HG02970 (cell line): ENCODE results near the gene MS4A12.
"Not testable (repeated sequence)": the region's sequence is repeated elsewhere in the genome, so short reads cannot be mapped to it uniquely, and the experiment has no call there.

Experiments used
- ATAC-seq: cut with Tn5 transposase; IDR thresholded peaks from one replicate; pipeline ENCODE4 v1.9.1; 2021; ENCODE audit warnings: mild to moderate bottlenecking, moderate library complexity, moderate number of reproducible peaks; ENCODE audit not compliant: unreplicated experiment, low FRiP score

The MS4A12 gene, protein sequence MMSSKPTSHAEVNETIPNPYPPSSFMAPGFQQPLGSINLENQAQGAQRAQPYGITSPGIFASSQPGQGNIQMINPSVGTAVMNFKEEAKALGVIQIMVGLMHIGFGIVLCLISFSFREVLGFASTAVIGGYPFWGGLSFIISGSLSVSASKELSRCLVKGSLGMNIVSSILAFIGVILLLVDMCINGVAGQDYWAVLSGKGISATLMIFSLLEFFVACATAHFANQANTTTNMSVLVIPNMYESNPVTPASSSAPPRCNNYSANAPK

GRCh38 chr11:60492488-60493009, at the start of gene MS4A12:
MS4A12 (plus strand) TSS chr11:60492778; CDS start chr11:60497319, 4,541 bp downstream.
- no peak for ATAC-seq

DNA sequence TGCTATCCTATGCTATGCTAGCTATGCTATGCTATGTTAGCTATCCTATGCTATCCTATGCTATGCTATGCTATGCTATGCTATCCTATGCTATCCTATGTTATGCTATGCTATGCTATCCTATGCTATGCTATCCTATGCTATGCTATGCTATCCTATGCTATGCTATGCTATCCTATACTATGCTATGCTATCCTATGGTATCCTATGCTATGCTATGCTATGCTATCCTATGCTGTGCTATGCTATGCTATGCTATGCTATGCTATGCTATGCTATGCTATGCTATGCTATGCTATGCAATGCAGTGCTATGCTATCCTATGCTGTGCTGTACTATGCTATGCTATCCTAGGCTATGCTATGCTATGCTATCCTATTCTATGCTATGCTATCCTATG, 45.5 kb upstream of the MS4A12 start:
- ATAC-seq = no peak

DNA sequence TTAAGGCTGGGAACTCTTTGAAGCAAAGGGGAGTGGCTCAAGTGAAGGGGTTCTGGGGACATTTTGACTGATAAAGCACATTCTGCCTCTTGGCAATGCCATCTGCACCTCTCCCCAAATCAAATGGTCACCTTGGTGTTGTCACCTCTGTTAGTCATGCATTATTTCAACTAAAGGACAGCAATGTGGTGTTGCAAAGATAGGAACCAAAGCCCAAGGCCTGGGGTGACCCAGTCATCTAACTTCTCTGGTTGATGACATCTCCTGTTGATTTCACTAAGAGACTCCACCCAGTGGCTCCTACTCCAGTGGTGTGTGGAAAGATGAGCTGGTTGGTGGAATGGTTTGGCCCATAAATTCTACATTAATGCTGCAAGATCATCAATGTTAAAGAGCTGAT, 44.7 kb upstream of the MS4A12 start:
- ATAC-seq = no peak

- ATAC-seq = not testable (repeated sequence)
Measured at GRCh38 chr11:60451185-60451584, 41.4 kb upstream of the MS4A12 start.

GRCh38 chr11:60454212-60454611, 38.4 kb upstream of the MS4A12 start:
- ATAC-seq = no peak

DNA sequence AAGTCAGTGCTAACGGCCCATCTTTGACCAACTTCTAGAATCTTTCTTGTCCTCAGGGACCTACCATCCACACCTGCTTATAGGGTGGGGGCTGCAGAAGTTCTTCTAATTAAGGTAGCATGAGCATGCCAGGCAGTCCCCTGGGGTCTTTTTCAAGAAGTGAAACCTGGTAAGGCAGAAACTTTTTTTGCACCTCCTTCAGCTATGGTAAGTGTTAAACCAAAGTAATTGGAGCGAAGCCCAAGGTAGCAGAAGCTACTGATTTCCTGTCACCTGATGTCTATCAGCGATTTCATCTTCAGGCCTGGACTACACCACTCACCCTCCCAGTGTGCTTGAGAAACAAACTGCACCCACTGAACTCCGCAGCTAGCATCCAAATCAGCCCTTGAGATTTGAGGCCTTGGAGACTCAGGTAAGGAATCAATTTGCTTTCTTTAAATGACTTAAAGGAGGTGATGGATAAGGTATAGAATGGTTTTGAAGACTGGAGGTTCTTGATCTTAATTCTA, 37.0 kb upstream of the MS4A12 start, which contains the start of gene MS4A1:
TSS of gene MS4A1 (plus strand) at position 317 of the 512 bp plus-strand sequence. CDS start 6,528 bp downstream, outside the sequence.
- peak; percentile 88 for ATAC-seq

GRCh38 chr11:60457576-60457975, 35.0 kb upstream of the MS4A12 start:
- peak; percentile 36 for ATAC-seq

DNA sequence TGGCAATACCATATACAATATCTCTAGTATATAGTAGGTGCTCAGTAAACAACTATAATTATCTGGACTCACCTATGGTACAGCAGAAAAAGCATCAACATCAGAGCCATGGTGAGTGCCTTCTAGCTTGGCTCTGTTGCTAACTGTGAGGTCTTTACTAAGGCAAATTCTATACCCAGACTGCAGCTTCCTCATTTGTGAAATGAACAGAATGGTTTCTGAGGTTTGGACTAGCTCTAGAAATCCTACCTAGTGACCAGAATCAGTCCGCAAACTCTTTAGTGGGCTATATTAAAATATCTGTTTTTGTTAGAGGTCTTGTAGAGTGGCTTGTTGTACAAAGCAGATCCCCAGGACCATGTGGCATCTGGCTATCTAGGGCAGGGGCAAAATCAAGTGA, 33.2 kb upstream of the MS4A12 start:
- ATAC-seq = no peak

DNA sequence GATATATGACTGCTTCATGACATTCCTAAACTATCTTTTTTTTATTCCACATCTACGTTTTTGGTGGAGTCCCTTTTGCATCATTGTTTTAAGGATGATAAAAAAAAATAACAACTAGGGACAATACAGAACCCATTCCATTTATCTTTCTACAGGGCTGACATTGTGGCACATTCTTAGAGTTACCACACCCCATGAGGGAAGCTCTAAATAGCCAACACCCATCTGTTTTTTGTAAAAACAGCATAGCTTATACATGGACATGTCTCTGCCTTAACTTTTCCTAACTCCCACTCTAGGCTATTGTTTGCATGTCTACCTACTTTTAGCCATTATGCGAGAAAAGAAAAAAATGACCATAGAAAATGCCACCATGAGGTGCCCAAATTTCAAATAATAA, 23.7 kb upstream of the MS4A12 start:
- no peak for ATAC-seq

DNA sequence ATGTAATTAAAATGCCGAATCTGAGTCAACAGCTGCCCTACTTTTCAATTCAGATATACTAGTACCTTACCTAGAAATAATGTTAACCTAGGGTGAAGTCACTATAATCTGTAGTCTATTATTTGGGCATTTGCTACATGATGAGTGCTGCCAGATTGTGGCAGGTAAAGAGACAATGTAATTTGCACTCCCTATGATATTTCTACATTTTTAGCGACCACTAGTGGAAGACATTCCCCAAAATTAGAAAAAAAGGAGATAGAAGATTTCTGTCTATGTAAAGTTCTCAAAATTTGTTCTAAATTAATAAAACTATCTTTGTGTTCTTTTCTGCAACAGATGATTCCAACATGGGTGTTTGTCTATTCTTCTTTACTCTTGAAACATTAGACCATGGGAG, 22.9 kb upstream of the MS4A12 start:
- ATAC-seq = no peak

DNA sequence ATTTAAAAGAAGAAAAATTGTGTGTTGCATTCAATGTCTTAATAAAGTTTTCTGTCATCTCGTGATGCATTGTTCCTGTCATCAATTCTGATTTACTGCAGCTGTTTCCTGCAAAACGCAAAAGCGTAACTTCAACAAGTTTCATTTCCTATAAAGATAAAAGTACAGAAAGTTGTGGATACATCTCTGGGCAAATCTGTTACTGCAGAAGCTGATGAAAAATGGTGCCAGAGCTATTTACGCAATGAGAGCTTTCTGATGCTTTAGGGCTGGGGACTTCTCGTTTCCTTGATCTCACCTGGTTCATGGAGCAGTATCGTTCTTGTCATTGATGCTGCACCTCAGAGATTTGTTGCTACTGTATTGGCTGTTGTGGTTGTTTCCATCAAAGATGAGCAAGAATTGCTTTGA, 15.5 kb upstream of the MS4A12 start:
- no peak for ATAC-seq

GRCh38 chr11:60482361-60482760, 10.2 kb upstream of the MS4A12 start:
- ATAC-seq = no peak

- ATAC-seq = peak; percentile 83
Measured at GRCh38 chr11:60485987-60486386, 6.6 kb upstream of the MS4A12 start.

DNA sequence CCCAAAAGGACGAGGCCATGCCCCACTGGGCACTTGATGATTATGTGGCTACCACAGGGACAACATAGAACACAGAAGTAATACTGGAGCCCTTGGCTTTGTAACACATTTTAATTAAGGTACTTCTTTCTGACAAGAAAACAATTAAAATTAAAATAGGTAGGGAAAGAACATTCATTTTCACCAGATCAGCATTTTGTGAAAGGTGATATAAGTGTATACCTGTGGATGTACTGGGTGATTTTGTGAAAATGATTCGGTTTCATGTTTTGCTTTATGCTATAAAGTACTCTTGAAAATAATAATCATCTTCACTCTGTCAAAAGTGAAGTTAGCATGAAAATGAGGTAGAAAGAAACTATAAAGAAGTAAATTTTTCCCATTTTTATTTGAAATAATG, 876 bp downstream of the MS4A12 start:
- ATAC-seq = no peak

- ATAC-seq = no peak
Measured at GRCh38 chr11:60498399-60498798, 5.8 kb downstream of the MS4A12 start.

- ATAC-seq = no peak
Measured at GRCh38 chr11:60498853-60499252, 6.3 kb downstream of the MS4A12 start.

- ATAC-seq = no peak
Measured at GRCh38 chr11:60500276-60500910, 7.8 kb downstream of the MS4A12 start.

- ATAC-seq = no peak
Measured at GRCh38 chr11:60502221-60502775, 9.7 kb downstream of the MS4A12 start.

- ATAC-seq = no peak
Measured at GRCh38 chr11:60504219-60504905, 11.8 kb downstream of the MS4A12 start.

DNA sequence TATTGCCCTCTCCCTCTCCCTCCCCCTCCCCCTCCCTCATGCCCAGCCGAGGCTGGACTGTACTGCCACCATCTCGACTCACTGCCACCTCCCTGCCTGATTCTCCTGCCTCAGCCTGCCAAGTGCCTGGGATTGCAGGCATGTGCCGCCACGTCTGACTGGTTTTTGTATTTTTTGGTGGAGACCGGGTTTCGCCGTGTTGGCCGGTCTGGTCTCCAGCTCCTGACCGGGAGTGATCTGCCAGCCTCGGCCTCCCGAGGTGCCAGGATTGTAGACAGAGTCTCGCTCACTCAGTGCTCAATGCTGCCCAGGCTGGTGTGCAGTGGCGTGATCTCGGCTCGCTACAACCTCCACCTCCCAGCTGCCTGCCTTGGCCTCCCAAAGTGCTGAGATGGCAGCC, 17.0 kb downstream of the MS4A12 start:
- not testable (repeated sequence) for ATAC-seq

GRCh38 chr11:60510209-60510608, 17.6 kb downstream of the MS4A12 start:
- ATAC-seq = not testable (repeated sequence)
